ENCODE measurements around the gene SPHK1.

SPHK1 gene

GRCh38 chr17:76384987-76385891 lies 830 bp downstream of the SPHK1 start:
- peaks cover 10% of the 10 kb centered on the region for H3K4me1 ChIP-seq (ENCODE audit: control insufficient read depth, insufficient read depth, low read length)
- H3K36me3 ChIP-seq (ENCODE audit: control insufficient read depth, insufficient read depth, low read length) = no peaks in the 10 kb centered on the region
- no CpG with 5 or more reads among the region's 74 CpGs for WGBS (ENCODE audit: insufficient coverage, insufficient read length)
- no peak overlapping the region for H3K27ac ChIP-seq (ENCODE audit: low read length)
- H3K9me3 ChIP-seq (ENCODE audit: control insufficient read depth, insufficient read depth, low read length) = no peaks in the 10 kb centered on the region
- H3K27me3 ChIP-seq (ENCODE audit: control insufficient read depth, insufficient read depth, low read length) = peaks cover 16% of the 10 kb centered on the region; the same call in 1 of the 2 replicates
- no peak for DNase-seq (ENCODE audit: low read depth, low spot score)
- peak overlapping the region; percentile 38; the same call in 1 of the 2 replicates for H3K4me3 ChIP-seq (ENCODE audit: low read length)

DNA sequence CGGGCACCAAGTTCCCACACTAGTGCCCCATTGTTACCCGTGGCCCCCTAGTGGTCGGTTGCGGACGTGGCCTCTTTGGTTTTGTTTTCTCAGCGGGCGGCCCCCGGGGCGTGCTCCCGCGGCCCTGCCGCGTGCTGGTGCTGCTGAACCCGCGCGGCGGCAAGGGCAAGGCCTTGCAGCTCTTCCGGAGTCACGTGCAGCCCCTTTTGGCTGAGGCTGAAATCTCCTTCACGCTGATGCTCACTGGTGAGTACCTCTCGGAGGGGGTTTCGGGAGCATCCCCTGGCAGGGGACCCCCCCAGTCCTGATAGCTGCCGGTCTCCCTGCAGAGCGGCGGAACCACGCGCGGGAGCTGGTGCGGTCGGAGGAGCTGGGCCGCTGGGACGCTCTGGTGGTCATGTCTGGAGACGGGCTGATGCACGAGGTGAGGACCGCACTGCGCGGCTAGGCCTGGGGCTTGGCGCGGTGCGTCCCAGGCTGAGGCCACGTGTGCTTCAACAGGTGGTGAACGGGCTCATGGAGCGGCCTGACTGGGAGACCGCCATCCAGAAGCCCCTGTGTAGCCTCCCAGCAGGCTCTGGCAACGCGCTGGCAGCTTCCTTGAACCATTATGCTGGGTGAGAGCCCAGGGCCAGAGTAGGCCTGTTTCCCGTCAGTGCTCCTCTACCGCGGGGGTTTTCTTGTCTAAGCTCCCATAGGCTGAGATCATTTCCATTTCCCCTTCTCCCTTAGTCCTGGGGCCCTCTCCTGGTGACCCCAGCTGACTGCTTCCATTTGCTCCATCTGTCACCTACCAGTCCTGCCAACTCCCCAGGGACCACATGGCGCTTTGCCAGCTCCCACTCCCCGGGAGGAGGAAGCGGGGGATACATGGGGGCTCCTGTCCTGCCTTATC lies 1.7 kb downstream of the SPHK1 start:
- H3K4me3 ChIP-seq (ENCODE audit: low read length) = no peak overlapping the region; the same call in 1 of the 2 replicates
- peaks cover 10% of the 10 kb centered on the region for H3K4me1 ChIP-seq (ENCODE audit: control insufficient read depth, insufficient read depth, low read length)
- no CpG with 5 or more reads among the region's 52 CpGs for WGBS (ENCODE audit: insufficient coverage, insufficient read length)
- H3K9me3 ChIP-seq (ENCODE audit: control insufficient read depth, insufficient read depth, low read length) = no peaks in the 10 kb centered on the region
- H3K27me3 ChIP-seq (ENCODE audit: control insufficient read depth, insufficient read depth, low read length) = peaks cover 16% of the 10 kb centered on the region; the same call in 1 of the 2 replicates
- no peak overlapping the region for H3K27ac ChIP-seq (ENCODE audit: low read length)
- H3K36me3 ChIP-seq (ENCODE audit: control insufficient read depth, insufficient read depth, low read length) = peaks cover 1% of the 10 kb centered on the region
- DNase-seq (ENCODE audit: low read depth, low spot score) = no peak

- Histone ChIP-seq H3K9me3 (ENCODE audit: control insufficient read depth, insufficient read depth, low read length) (no peaks in the 10 kb centered on the region), H3K27me3 (ENCODE audit: control insufficient read depth, insufficient read depth, low read length) (peaks cover 16% of the 10 kb centered on the region; the same call in 1 of the 2 replicates), H3K27ac (ENCODE audit: low read length) (no peak overlapping the region), H3K4me1 (ENCODE audit: control insufficient read depth, insufficient read depth, low read length) (peaks cover 10% of the 10 kb centered on the region), H3K36me3 (ENCODE audit: control insufficient read depth, insufficient read depth, low read length) (peaks cover 8% of the 10 kb centered on the region), H3K4me3 (ENCODE audit: low read length) (no peak overlapping the region)
- no peak for DNase-seq (ENCODE audit: low read depth, low spot score)
- whole genome bisulfite sequencing (ENCODE audit: insufficient coverage, insufficient read length) = no CpG with 5 or more reads among the region's 31 CpGs
Measured at GRCh38 chr17:76386966-76387765, 2.8 kb downstream of the SPHK1 start.

- H3K27me3 ChIP-seq (ENCODE audit: control insufficient read depth, insufficient read depth, low read length) = peaks cover 12% of the 10 kb centered on the region; the same call in 1 of the 2 replicates
- no CpG with 5 or more reads among the region's 16 CpGs for WGBS (ENCODE audit: insufficient coverage, insufficient read length)
- H3K9me3 ChIP-seq (ENCODE audit: control insufficient read depth, insufficient read depth, low read length) = no peaks in the 10 kb centered on the region
- H3K4me1 ChIP-seq (ENCODE audit: control insufficient read depth, insufficient read depth, low read length) = peaks cover 10% of the 10 kb centered on the region
- DNase-seq (ENCODE audit: low read depth, low spot score) = no peak
- no peak overlapping the region for H3K27ac ChIP-seq (ENCODE audit: low read length)
- no peak overlapping the region for H3K4me3 ChIP-seq (ENCODE audit: low read length)
- peaks cover 15% of the 10 kb centered on the region for H3K36me3 ChIP-seq (ENCODE audit: control insufficient read depth, insufficient read depth, low read length)
Measured at GRCh38 chr17:76388966-76389888, 4.8 kb downstream of the SPHK1 start.

DNA sequence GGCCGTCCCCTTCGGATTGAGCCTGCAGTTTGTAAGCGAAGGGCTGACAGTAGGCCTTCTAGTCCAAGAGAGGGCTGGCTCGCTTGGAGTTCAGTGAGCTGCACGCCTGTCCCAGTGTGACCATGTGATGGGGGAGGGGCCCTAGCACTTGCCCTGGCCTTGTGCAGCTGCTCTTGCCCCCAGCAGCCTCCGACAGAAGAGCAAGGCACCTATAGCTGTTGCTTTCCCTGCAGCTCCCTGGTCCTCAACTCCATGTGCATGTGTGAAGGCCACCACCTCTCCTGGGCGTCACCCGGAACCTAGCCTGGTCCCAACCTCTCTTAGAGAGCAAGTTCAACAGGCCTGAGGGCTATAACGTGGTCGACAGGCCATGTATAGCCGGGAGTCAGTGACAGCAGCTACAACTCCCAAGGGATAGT lies 5.6 kb downstream of the SPHK1 start:
- Histone ChIP-seq H3K36me3 (ENCODE audit: control insufficient read depth, insufficient read depth, low read length) (peaks cover 17% of the 10 kb centered on the region), H3K27me3 (ENCODE audit: control insufficient read depth, insufficient read depth, low read length) (peaks cover 6% of the 10 kb centered on the region; the same call in 1 of the 2 replicates), H3K27ac (ENCODE audit: low read length) (no peak overlapping the region), H3K9me3 (ENCODE audit: control insufficient read depth, insufficient read depth, low read length) (no peaks in the 10 kb centered on the region), H3K4me3 (ENCODE audit: low read length) (no peak overlapping the region), H3K4me1 (ENCODE audit: control insufficient read depth, insufficient read depth, low read length) (peaks cover 10% of the 10 kb centered on the region)
- DNase-seq (ENCODE audit: low read depth, low spot score) = no peak
- WGBS (ENCODE audit: insufficient coverage, insufficient read length) = no CpG with 5 or more reads among the region's 11 CpGs

- DNase-seq (ENCODE audit: low read depth, low spot score) = no peak
- H3K4me1 ChIP-seq (ENCODE audit: control insufficient read depth, insufficient read depth, low read length) = peaks cover 6% of the 10 kb centered on the region
- H3K27ac ChIP-seq (ENCODE audit: low read length) = no peak overlapping the region
- H3K36me3 ChIP-seq (ENCODE audit: control insufficient read depth, insufficient read depth, low read length) = peaks cover 26% of the 10 kb centered on the region
- WGBS (ENCODE audit: insufficient coverage, insufficient read length) = no CpG with 5 or more reads among the region's 21 CpGs
- H3K4me3 ChIP-seq (ENCODE audit: low read length) = no peak overlapping the region
- H3K9me3 ChIP-seq (ENCODE audit: control insufficient read depth, insufficient read depth, low read length) = no peaks in the 10 kb centered on the region
- no peaks in the 10 kb centered on the region for H3K27me3 ChIP-seq (ENCODE audit: control insufficient read depth, insufficient read depth, low read length)
Measured at GRCh38 chr17:76391200-76391715, 6.8 kb downstream of the SPHK1 start.

- Histone ChIP-seq H3K4me1 (ENCODE audit: control insufficient read depth, insufficient read depth, low read length) (peaks cover 2% of the 10 kb centered on the region; the same call in 1 of the 2 replicates), H3K4me3 (ENCODE audit: low read length) (no peak overlapping the region), H3K27ac (ENCODE audit: low read length) (no peak overlapping the region), H3K36me3 (ENCODE audit: control insufficient read depth, insufficient read depth, low read length) (peaks cover 52% of the 10 kb centered on the region), H3K27me3 (ENCODE audit: control insufficient read depth, insufficient read depth, low read length) (no peaks in the 10 kb centered on the region), H3K9me3 (ENCODE audit: control insufficient read depth, insufficient read depth, low read length) (no peaks in the 10 kb centered on the region)
- no CpG with 5 or more reads among the region's 10 CpGs for WGBS (ENCODE audit: insufficient coverage, insufficient read length)
- DNase-seq (ENCODE audit: low read depth, low spot score) = no peak
Measured at GRCh38 chr17:76394166-76394565, 9.8 kb downstream of the SPHK1 start.

GRCh38 chr17:76395980-76396379 lies 11.6 kb downstream of the SPHK1 start:
- Histone ChIP-seq H3K4me3 (ENCODE audit: low read length) (no peak overlapping the region), H3K27me3 (ENCODE audit: control insufficient read depth, insufficient read depth, low read length) (no peaks in the 10 kb centered on the region), H3K4me1 (ENCODE audit: control insufficient read depth, insufficient read depth, low read length) (no peaks in the 10 kb centered on the region), H3K9me3 (ENCODE audit: control insufficient read depth, insufficient read depth, low read length) (no peaks in the 10 kb centered on the region), H3K27ac (ENCODE audit: low read length) (no peak overlapping the region), H3K36me3 (ENCODE audit: control insufficient read depth, insufficient read depth, low read length) (peaks cover 70% of the 10 kb centered on the region)
- WGBS (ENCODE audit: insufficient coverage, insufficient read length) = no CpG with 5 or more reads among the region's 15 CpGs
- DNase-seq (ENCODE audit: low read depth, low spot score) = no peak

DNA sequence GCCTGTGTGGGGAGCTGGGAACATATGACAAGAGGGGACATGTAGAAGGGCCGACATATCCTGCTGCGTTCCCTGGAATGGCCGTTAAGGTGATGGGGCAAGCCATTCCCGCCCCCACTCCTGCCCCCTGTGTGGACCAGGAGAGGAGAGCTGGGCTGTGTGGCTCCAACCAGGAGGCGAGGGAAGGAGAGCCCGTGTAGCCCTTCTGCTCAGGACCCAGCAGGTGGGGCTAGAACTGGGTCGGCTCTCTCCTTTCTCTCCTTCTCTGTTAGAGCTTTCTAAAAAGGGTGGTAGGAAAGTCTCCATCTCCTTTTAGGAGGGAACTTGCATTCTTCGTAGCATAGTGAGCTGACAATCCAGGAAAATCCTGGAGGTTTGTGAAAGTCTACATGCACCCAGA lies 12.8 kb downstream of the SPHK1 start:
- Histone ChIP-seq H3K4me1 (ENCODE audit: control insufficient read depth, insufficient read depth, low read length) (no peaks in the 10 kb centered on the region), H3K9me3 (ENCODE audit: control insufficient read depth, insufficient read depth, low read length) (no peaks in the 10 kb centered on the region), H3K36me3 (ENCODE audit: control insufficient read depth, insufficient read depth, low read length) (peaks cover 67% of the 10 kb centered on the region), H3K27me3 (ENCODE audit: control insufficient read depth, insufficient read depth, low read length) (no peaks in the 10 kb centered on the region), H3K4me3 (ENCODE audit: low read length) (no peak overlapping the region), H3K27ac (ENCODE audit: low read length) (no peak overlapping the region)
- WGBS (ENCODE audit: insufficient coverage, insufficient read length) = no CpG with 5 or more reads among the region's 8 CpGs
- DNase-seq (ENCODE audit: low read depth, low spot score) = no peak

All from iPS DF 6.9 (cell line).